H9 (cell line): ENCODE data around the gene MALSU1. TPM values are rescaled to one million over a fixed set of nuclear protein-coding genes. Genes with fewer than 3 reads are reported as not detected.

Experiments
- DNase-seq: peaks from one replicate; pipeline ENCODE4 v3.0.0-alpha.2; 2017
- H2AFZ ChIP-seq: one replicate; pipeline ENCODE4 v1.6.1; 2013; ENCODE audit warnings: mild to moderate bottlenecking, low read length, control low read depth, moderate library complexity
- H2AK5ac ChIP-seq: 2 replicates; pipeline ENCODE4 v1.6.1; 2013; ENCODE audit warnings: low read length, control low read depth, mixed read lengths; ENCODE audit not compliant: insufficient read length
- H2BK120ac ChIP-seq: one replicate; pipeline ENCODE4 v1.6.1; 2013; ENCODE audit warnings: low read depth, mild to moderate bottlenecking, low read length, control low read depth, inconsistent platforms; ENCODE audit not compliant: poor library complexity, severe bottlenecking
- H2BK12ac ChIP-seq: 2 replicates; pipeline ENCODE4 v1.6.1; 2013; ENCODE audit warnings: low read length, control low read depth, mixed read lengths, low read depth; ENCODE audit not compliant: insufficient read length
- H2BK15ac ChIP-seq: 2 replicates; pipeline ENCODE4 v1.6.1; 2013; ENCODE audit warnings: low read depth, low read length, control low read depth
- H2BK20ac ChIP-seq: one replicate; pipeline ENCODE4 v1.6.1; 2013; ENCODE audit warnings: low read depth, mild to moderate bottlenecking, low read length, control low read depth, inconsistent platforms; ENCODE audit not compliant: poor library complexity, severe bottlenecking
- H2BK5ac ChIP-seq: 2 replicates; pipeline ENCODE4 v1.6.1; 2013; ENCODE audit warnings: low read length, control low read depth, mixed read lengths; ENCODE audit not compliant: insufficient read length
- H3K14ac ChIP-seq: 2 replicates; pipeline ENCODE4 v1.6.1; 2013; ENCODE audit warnings: low read length, control low read depth; ENCODE audit not compliant: insufficient read depth
- H3K18ac ChIP-seq: 2 replicates; pipeline ENCODE4 v1.6.1; 2013; ENCODE audit warnings: low read depth, mild to moderate bottlenecking, mixed read lengths, low read length, control low read depth; ENCODE audit not compliant: insufficient read length
- H3K23ac ChIP-seq: 2 replicates; pipeline ENCODE4 v1.6.1; 2013; ENCODE audit warnings: low read length, control low read depth, mixed read lengths, low read depth; ENCODE audit not compliant: insufficient read length
- H3K23me2 ChIP-seq: 2 replicates; pipeline ENCODE4 v1.6.1; 2013; ENCODE audit warnings: low read depth, mild to moderate bottlenecking, mixed read lengths, low read length, control low read depth; ENCODE audit not compliant: insufficient read length, poor library complexity, severe bottlenecking
- H3K27ac ChIP-seq: 2 replicates; pipeline ENCODE4 v1.5.1; 2013; ENCODE audit warnings: low read length, control low read depth, mixed read lengths, low read depth; ENCODE audit not compliant: insufficient read length
- H3K27me3 ChIP-seq: 2 replicates; pipeline ENCODE4 v1.6.1; 2013; ENCODE audit warnings: low read length, control low read depth, inconsistent platforms; ENCODE audit not compliant: insufficient read depth
- H3K4ac ChIP-seq: 2 replicates; pipeline ENCODE4 v1.6.1; 2013; ENCODE audit warnings: low read depth, mild to moderate bottlenecking, control low read depth, inconsistent platforms, low read length, moderate library complexity
- H3K4me1 ChIP-seq: 2 replicates; pipeline ENCODE4 v1.6.1; 2013; ENCODE audit warnings: low read length, control low read depth, inconsistent platforms; ENCODE audit not compliant: insufficient read depth
- H3K4me2 ChIP-seq: 2 replicates; pipeline ENCODE4 v1.6.1; 2013; ENCODE audit warnings: low read length, control low read depth, mixed read lengths; ENCODE audit not compliant: insufficient read length, insufficient read depth
- H3K56ac ChIP-seq: 2 replicates; pipeline ENCODE4 v1.6.1; 2013; ENCODE audit warnings: low read depth, mild to moderate bottlenecking, mixed read lengths, low read length, control low read depth; ENCODE audit not compliant: insufficient read length
- H3K79me1 ChIP-seq: 2 replicates; pipeline ENCODE4 v1.6.1; 2013; ENCODE audit warnings: low read depth, mild to moderate bottlenecking, moderate library complexity, low read length, control low read depth, inconsistent platforms; ENCODE audit not compliant: insufficient read depth, poor library complexity, severe bottlenecking
- H3K79me2 ChIP-seq: 2 replicates; pipeline ENCODE4 v1.6.1; 2013; ENCODE audit warnings: low read length, control low read depth, inconsistent platforms; ENCODE audit not compliant: insufficient read depth
- H3K9ac ChIP-seq: 2 replicates; pipeline ENCODE4 v1.6.1; 2013; ENCODE audit warnings: low read length, control low read depth, mixed read lengths; ENCODE audit not compliant: insufficient read length; ENCODE audit errors: extremely low read depth
- H3K9me3 ChIP-seq: one replicate; pipeline ENCODE4 v1.6.1; 2013; ENCODE audit warnings: low read depth, low read length, inconsistent platforms; ENCODE audit not compliant: control insufficient read depth
- H3T11ph ChIP-seq: one replicate; pipeline ENCODE4 v1.6.1; 2013; ENCODE audit warnings: mild to moderate bottlenecking, low read length, control low read depth, inconsistent platforms
- H4K20me1 ChIP-seq: one replicate; pipeline ENCODE4 v1.6.1; 2013; ENCODE audit not compliant: control insufficient read depth, insufficient read length, insufficient read depth
- H4K5ac ChIP-seq: 2 replicates; pipeline ENCODE4 v1.6.1; 2013; ENCODE audit warnings: low read depth, mild to moderate bottlenecking, mixed read lengths, low read length, control low read depth; ENCODE audit not compliant: insufficient read length
- H4K8ac ChIP-seq: replicated peaks from 2 replicates; pipeline ENCODE4 v1.6.1; 2013; ENCODE audit warnings: low read length, control low read depth, mixed read lengths, low read depth; ENCODE audit not compliant: insufficient read length
- H4K91ac ChIP-seq: 2 replicates; pipeline ENCODE4 v1.6.1; 2013; ENCODE audit warnings: low read depth, mild to moderate bottlenecking, moderate library complexity, mixed read lengths, low read length, control low read depth; ENCODE audit not compliant: insufficient read length
- H3K27ac Mint-ChIP-seq, 3 experiments: 2 replicates in 2 of 3; 3 replicates in 1 of 3; pipeline ENCODE4 v1.8.0; 2020 to 2021; ENCODE audit warnings: mixed read lengths in 3 of 3, mild to moderate bottlenecking in 1 of 3, moderate library complexity in 1 of 3
- H3K27me3 Mint-ChIP-seq: 2 replicates; pipeline ENCODE4 v1.8.0; 2021; ENCODE audit warnings: low read depth, mild to moderate bottlenecking, moderate library complexity, mixed read lengths
- H3K36me3 Mint-ChIP-seq, 3 experiments: 2 replicates in 2 of 3; 3 replicates in 1 of 3; pipeline ENCODE4 v1.8.0; 2020 to 2021; ENCODE audit warnings: low read depth in 3 of 3, mixed read lengths in 3 of 3; ENCODE audit not compliant: insufficient read depth in 1 of 3
- H3K4me1 Mint-ChIP-seq, 2 experiments: 2 replicates each; pipeline ENCODE4 v1.8.0; 2020; ENCODE audit warnings: mixed read lengths in 2 of 2
- H3K4me3 Mint-ChIP-seq, 2 experiments: 2 replicates in 1 of 2; 3 replicates in 1 of 2; pipeline ENCODE4 v1.8.0; 2020 to 2021; ENCODE audit warnings: mild to moderate bottlenecking in 2 of 2, mixed read lengths in 2 of 2, moderate library complexity in 1 of 2
- H3K9me3 Mint-ChIP-seq, 2 experiments: 2 replicates in 1 of 2; 3 replicates in 1 of 2; pipeline ENCODE4 v1.8.0; 2020; ENCODE audit warnings: mild to moderate bottlenecking in 2 of 2, mixed read lengths in 2 of 2, moderate library complexity in 1 of 2
- WGBS: extraction: QIAGEN DNeasy Blood & Tissue Kit; methylation state at CpG from one replicate; pipeline ENCODE4 v1.1.7; 2013; ENCODE audit warnings: missing lambda C conversion rate, low lambda C conversion rate, mixed read lengths; ENCODE audit not compliant: insufficient read length; ENCODE audit errors: extremely low coverage; 5-methylcytosine and 5-hydroxymethylcytosine counted together
- total RNA-seq: library from RNA; stranded (reverse); gene quantifications from 2 replicates; pipeline ENCODE4 v1.2.1, GENCODE V29; 2021
- TF ChIP-seq, protein P1 (sequence below): fragments of 200-600 bp; sonication (generic); conservative IDR thresholded peaks from 3 replicates; pipeline ENCODE4 v1.8.0; 2021; ENCODE audit warnings: antibody characterized with exemption, mild to moderate bottlenecking

Gene MALSU1
- total RNA-seq, 1 experiment from 2014 or later: 83.4 TPM

DNA sequence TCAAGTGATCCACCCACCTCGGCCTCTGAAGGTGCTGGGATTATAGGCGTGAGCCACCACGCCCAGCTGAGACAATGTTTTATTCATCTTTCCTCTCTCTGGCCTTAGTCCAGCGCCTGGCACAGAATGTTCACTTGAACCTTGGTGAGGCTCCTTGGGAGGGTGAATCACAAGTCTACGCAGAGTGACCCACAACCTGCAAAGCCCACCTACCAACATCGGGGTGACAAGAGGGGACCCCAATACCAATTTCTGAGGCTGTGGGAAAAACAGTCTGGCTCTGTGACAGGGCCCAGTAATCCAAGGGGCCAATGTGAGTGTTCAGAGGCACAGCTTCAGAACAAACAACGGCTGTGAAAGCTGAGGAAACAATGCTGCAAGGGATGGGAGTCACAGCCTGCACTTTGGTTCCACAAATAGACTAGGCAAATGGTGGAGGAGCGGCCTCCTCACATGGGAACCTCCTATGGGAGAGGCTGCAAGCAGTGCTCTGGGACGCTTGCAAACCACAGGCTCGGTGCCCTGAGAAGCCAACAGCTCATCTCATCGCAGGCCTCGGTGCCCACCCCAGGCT lies 5.6 kb upstream of the MALSU1 start:
- no peaks in the 10 kb centered on the region for H3K23me2 ChIP-seq
- H2BK5ac ChIP-seq: no peak overlapping the region
- no peak overlapping the region for H3K27ac ChIP-seq
- H2BK15ac ChIP-seq: no peak overlapping the region
- Mint-ChIP-seq H3K4me3 (no peak overlapping the region), H3K27ac (no peak overlapping the region), H3K36me3 (no peaks in the 10 kb centered on the region), H3K4me1 (peaks cover 16 to 20% of the 10 kb centered on the region in 2 experiments), H3K9me3 (no peaks in the 10 kb centered on the region), H3K27me3 (peaks cover 22% of the 10 kb centered on the region)
- no peak for DNase-seq
- no peak overlapping the region for H2BK12ac ChIP-seq
- no peaks in the 10 kb centered on the region; the same call in 1 of the 2 replicates for H3K4me1 ChIP-seq
- H3K79me1 ChIP-seq: no peaks in the 10 kb centered on the region
- H2AFZ ChIP-seq: no peak overlapping the region
- H4K20me1 ChIP-seq: no peaks in the 10 kb centered on the region
- H3K27me3 ChIP-seq: no peaks in the 10 kb centered on the region
- H3K9me3 ChIP-seq: no peaks in the 10 kb centered on the region
- no peak overlapping the region for H2BK20ac ChIP-seq
- H3T11ph ChIP-seq: no peak overlapping the region
- WGBS: no CpG with 5 or more reads among the region's 12 CpGs
- H3K4me2 ChIP-seq: no peak overlapping the region
- no peaks in the 10 kb centered on the region for H3K79me2 ChIP-seq
- H4K8ac ChIP-seq: no peak overlapping the region
- no peak overlapping the region for H4K91ac ChIP-seq
- H3K23ac ChIP-seq: no peak overlapping the region
- H3K18ac ChIP-seq: no peak overlapping the region
- no peak overlapping the region for H2AK5ac ChIP-seq
- H3K14ac ChIP-seq: no peak overlapping the region
- H3K9ac ChIP-seq: no peak overlapping the region
- H3K56ac ChIP-seq: no peak overlapping the region
- TF ChIP-seq, protein P1, sequence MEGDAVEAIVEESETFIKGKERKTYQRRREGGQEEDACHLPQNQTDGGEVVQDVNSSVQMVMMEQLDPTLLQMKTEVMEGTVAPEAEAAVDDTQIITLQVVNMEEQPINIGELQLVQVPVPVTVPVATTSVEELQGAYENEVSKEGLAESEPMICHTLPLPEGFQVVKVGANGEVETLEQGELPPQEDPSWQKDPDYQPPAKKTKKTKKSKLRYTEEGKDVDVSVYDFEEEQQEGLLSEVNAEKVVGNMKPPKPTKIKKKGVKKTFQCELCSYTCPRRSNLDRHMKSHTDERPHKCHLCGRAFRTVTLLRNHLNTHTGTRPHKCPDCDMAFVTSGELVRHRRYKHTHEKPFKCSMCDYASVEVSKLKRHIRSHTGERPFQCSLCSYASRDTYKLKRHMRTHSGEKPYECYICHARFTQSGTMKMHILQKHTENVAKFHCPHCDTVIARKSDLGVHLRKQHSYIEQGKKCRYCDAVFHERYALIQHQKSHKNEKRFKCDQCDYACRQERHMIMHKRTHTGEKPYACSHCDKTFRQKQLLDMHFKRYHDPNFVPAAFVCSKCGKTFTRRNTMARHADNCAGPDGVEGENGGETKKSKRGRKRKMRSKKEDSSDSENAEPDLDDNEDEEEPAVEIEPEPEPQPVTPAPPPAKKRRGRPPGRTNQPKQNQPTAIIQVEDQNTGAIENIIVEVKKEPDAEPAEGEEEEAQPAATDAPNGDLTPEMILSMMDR: no peak
- no peak overlapping the region for H3K4ac ChIP-seq
- H4K5ac ChIP-seq: no peak overlapping the region
- no peak overlapping the region for H2BK120ac ChIP-seq
